ENCODE results near the gene CNOT8. TPM values are rescaled to one million over a fixed set of nuclear protein-coding genes. Genes with fewer than 3 reads are reported as not detected.

The CNOT8 gene
- total and polyA plus RNA-seq, 2 of the 4 experiments (the other 2 are of a cell fraction), result 41.4 to 49.1 TPM

GRCh38 chr5:154873791-154874331, 15.4 kb downstream of the CNOT8 start:
- no peak overlapping the region for H2BK20ac ChIP-seq (ENCODE audit: low read depth, low read length)
- H3K9ac ChIP-seq (ENCODE audit: low read depth, low read length), result no peak overlapping the region
- no peak for TF ChIP-seq CTCF (conservative IDR thresholded peaks at IDR 0.05; ENCODE audit: low read depth, low read length)
- TF ChIP-seq CHD1 (IDR thresholded peaks at IDR 0.05; ENCODE audit: low read depth, low read length), result no peak
- TF ChIP-seq MXI1 (IDR thresholded peaks at IDR 0.05; ENCODE audit: borderline replicate concordance, low read depth, low read length), result no peak
- no peak for TF ChIP-seq RCOR1 (IDR thresholded peaks at IDR 0.05; ENCODE audit: insufficient replicate concordance, low read length)
- no peak for TF ChIP-seq SMC3 (IDR thresholded peaks at IDR 0.05; ENCODE audit: low read depth, low read length)
- no peak for TF ChIP-seq FOS (IDR thresholded peaks at IDR 0.05; ENCODE audit: low read depth, low read length)
- TF ChIP-seq, protein P1, sequence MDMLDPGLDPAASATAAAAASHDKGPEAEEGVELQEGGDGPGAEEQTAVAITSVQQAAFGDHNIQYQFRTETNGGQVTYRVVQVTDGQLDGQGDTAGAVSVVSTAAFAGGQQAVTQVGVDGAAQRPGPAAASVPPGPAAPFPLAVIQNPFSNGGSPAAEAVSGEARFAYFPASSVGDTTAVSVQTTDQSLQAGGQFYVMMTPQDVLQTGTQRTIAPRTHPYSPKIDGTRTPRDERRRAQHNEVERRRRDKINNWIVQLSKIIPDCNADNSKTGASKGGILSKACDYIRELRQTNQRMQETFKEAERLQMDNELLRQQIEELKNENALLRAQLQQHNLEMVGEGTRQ (IDR thresholded peaks at IDR 0.05; ENCODE audit: low read depth, low read length), result no peak
- no peak for TF ChIP-seq BHLHE40 (IDR thresholded peaks at IDR 0.05; ENCODE audit: low read depth, low read length)
- TF ChIP-seq ELK1 (IDR thresholded peaks at IDR 0.05; ENCODE audit: borderline replicate concordance, low read depth, low read length), result no peak
- H3K56ac ChIP-seq (ENCODE audit: extremely low read depth, insufficient read depth, low read length), result no peak overlapping the region
- in situ Hi-C loops (cut with MboI; ENCODE audit: low sequenced_read_pairs) (no loop called here), dilution Hi-C loops (cut with HindIII; ENCODE audit: low sequenced_read_pairs, unreplicated experiment) (no loop called here), intact Hi-C loops (cut with micrococcal nuclease) (no loop called here)
- no peak overlapping the region for H2AFZ ChIP-seq (replicated peaks; ENCODE audit: low read length, poor library complexity)
- no peak overlapping the region for H2AK5ac ChIP-seq (ENCODE audit: low read depth, low read length)
- H3K27ac ChIP-seq (ENCODE audit: insufficient read depth, low read length), result no peak overlapping the region
- no peak overlapping the region for H3K14ac ChIP-seq (replicated peaks; ENCODE audit: low read depth, low read length)
- no TSS peak for BruUV-seq (replicated peaks)
- H3K27me3 ChIP-seq (ENCODE audit: control insufficient read depth, insufficient read depth, low read length), result no peaks in the 10 kb centered on the region
- DNase-seq (no peak), ATAC-seq (ENCODE audit: low read depth) (no peak)
- CTCF ChIA-PET, result no interaction called here
- no peak overlapping the region for H3K23ac ChIP-seq (ENCODE audit: low read depth, low read length)
- H3K4me3 ChIP-seq (ENCODE audit: insufficient read depth, low read depth, low read length), result no peak overlapping the region
- H4K20me1 ChIP-seq (ENCODE audit: insufficient read depth, low read length), result peaks cover 5% of the 10 kb centered on the region; the same call in 1 of the 2 replicates
- no peak overlapping the region for H3K18ac ChIP-seq (ENCODE audit: low read depth, low read length)
- POLR2A ChIA-PET (ENCODE audit: unreplicated experiment), result no interaction called here
- no peak overlapping the region for H2BK120ac ChIP-seq (ENCODE audit: low read depth, low read length)
- 90% methylated on average over 2 of the region's 5 CpGs; no CpG with 5 or more reads in 1 of the 2 experiments for WGBS, 2 experiments (ENCODE audit: extremely low coverage in 2 of 2, insufficient read length in 1 of 2)
- H3K9me3 ChIP-seq (ENCODE audit: control insufficient read depth, insufficient read depth, low read length), result peaks cover 7% of the 10 kb centered on the region
- peaks cover 56% of the 10 kb centered on the region for H3K36me3 ChIP-seq (ENCODE audit: control insufficient read depth, insufficient read depth, low read length)
- no peak overlapping the region for H3K4ac ChIP-seq (ENCODE audit: low read depth, low read length)
- H2BK15ac ChIP-seq (ENCODE audit: low read depth, low read length), result no peak overlapping the region
- H3K4me2 ChIP-seq (ENCODE audit: low read depth, low read length), result no peak overlapping the region
- no peak overlapping the region for H2BK5ac ChIP-seq (ENCODE audit: low read depth, low read length, poor library complexity, severe bottlenecking)
- no peaks in the 10 kb centered on the region for H3K4me1 ChIP-seq (ENCODE audit: control insufficient read depth, insufficient read depth, low read length)
- no peaks in the 10 kb centered on the region for H3K9me1 ChIP-seq (ENCODE audit: insufficient read depth, low read length)
- no peak overlapping the region for H2AK9ac ChIP-seq (replicated peaks; ENCODE audit: low read depth, low read length, poor library complexity)
- H4K91ac ChIP-seq (ENCODE audit: insufficient read depth, low read depth, low read length), result no peak overlapping the region
- no peak overlapping the region for H4K8ac ChIP-seq (ENCODE audit: low read depth in 2 of 2, low read length in 2 of 2)
- no peak overlapping the region for H4K5ac ChIP-seq (ENCODE audit: low read depth, low read length)
- H3K79me1 ChIP-seq (ENCODE audit: low read depth in 1 of 2, low read length in 2 of 2), result peaks cover 8 to 13% of the 10 kb centered on the region in 2 experiments

Data from IMR-90 (cell line).